Ovary (tissue), 9 donors: ENCODE measurements around the gene ZNF182. TPM values are rescaled to one million over a fixed set of nuclear protein-coding genes. Genes with fewer than 3 reads are reported as not detected.

Experiments used
- DNase-seq, 5 donors: peaks; one replicate each; pipeline ENCODE4 v3.0.0-alpha.2; 2019 to 2020
- H3K27ac ChIP-seq, 2 donors: fragments of 200-600 bp; one replicate each; pipeline versions ENCODE4 v1.5.1 to v1.8.0; 2019 to 2022
- H3K27me3 ChIP-seq: fragments of 200-600 bp; one replicate; pipeline ENCODE4 v1.8.0; 2022
- H3K36me3 ChIP-seq: fragments of 200-600 bp; sonication (generic); one replicate; pipeline ENCODE4 v1.5.1; 2019
- H3K4me1 ChIP-seq: one replicate; pipeline ENCODE4 v1.8.1; 2013; ENCODE audit warnings: mild to moderate bottlenecking, moderate library complexity; ENCODE audit not compliant: insufficient read depth
- H3K4me3 ChIP-seq: fragments of 200-600 bp; sonication (generic); one replicate; pipeline ENCODE4 v1.5.1; 2017
- H3K9me3 ChIP-seq, 2 donors: fragments of 200-600 bp in 1 of 2; sonication (generic) in 1 of 2; one replicate each; pipeline versions ENCODE4 v1.5.1 to v1.8.1; 2013 to 2019; ENCODE audit warnings: mild to moderate bottlenecking in 1 of 2, moderate library complexity in 1 of 2
- EP300 ChIP-seq: sonication (generic); formaldehyde crosslinking; IDR thresholded peaks from one replicate; pipeline ENCODE4 v1.6.1; 2017; ENCODE audit warnings: antibody characterized with exemption
- POLR2A ChIP-seq: fragments of 450-650 bp; IDR thresholded peaks from one replicate; pipeline ENCODE4 v1.6.1; 2017; ENCODE audit warnings: antibody characterized with exemption, mild to moderate bottlenecking, moderate library complexity
- WGBS, 3 donors: extraction: QIAGEN DNeasy Blood & Tissue Kit in 1 of 3; methylation state at CpG; one replicate each; pipeline versions ENCODE4 v1.1.5 to v1.1.7; 2013 to 2017; 5-methylcytosine and 5-hydroxymethylcytosine counted together
- intact Hi-C, 4 donors: fragments of 100-400 bp; cut with DNase I; formaldehyde crosslinking; loops; one replicate each; pipeline versions ENCODE4 v1.11.0 to v1.15.1; 2022 to 2023
- polyA plus RNA-seq, 2 donors: library from polyadenylated mRNA; stranded (reverse); fragments of 200-250 nt in 1 of 2; fragments of 350-450 nt in 1 of 2; fragmentation: Illumina TruSeq in 1 of 2; extraction: RNeasy Lipid Tissue Mini Kit (QIAGEN cat#74804) in 1 of 2; gene quantifications; one replicate each; pipeline ENCODE4 v1.2.3, GENCODE V29; 2013 to 2014
- total RNA-seq, 7 donors: library from RNA; depleted of rRNA in 2 of 7; stranded (reverse); fragments of >200 nt in 2 of 7; fragmentation: NEBNext Ultra II Directional in 3 of 7; extraction: Animal tissue kit (Norgen Biotek cat#: 25700) in 3 of 7; gene quantifications; one replicate each; pipeline versions ENCODE4 v1.1.0 to v1.2.4, GENCODE V29; 2016 to 2023
- TF ChIP-seq, protein P1 (sequence below), 3 donors: fragments of 450-650 bp in 2 of 3; fragments of 200-600 bp in 1 of 3; IDR thresholded peaks; one replicate each; pipeline versions ENCODE4 v1.5.1 to v1.8.0; 2016 to 2022; ENCODE audit warnings: antibody characterized with exemption in 3 of 3, mild to moderate bottlenecking in 1 of 3
- donor health status: DM: no; HTN: no; CAD: no; lungs with moderate emphysema.
- donor health status: DM: no; HTN: no; CAD: no.
- donor health status: Bipolar disorder and iron deficiency.
- donor health status: DM: yes; HTN: yes; CAD: no.
- donor health status: DM: no; HTN: no; CAD: no.
- donor health status: DM: yes; HTN: yes; CAD: no.

ZNF182 gene
- total and polyA plus RNA-seq, 9 donors, result 3.2 to 6.3 (median 5.2) TPM

DNA sequence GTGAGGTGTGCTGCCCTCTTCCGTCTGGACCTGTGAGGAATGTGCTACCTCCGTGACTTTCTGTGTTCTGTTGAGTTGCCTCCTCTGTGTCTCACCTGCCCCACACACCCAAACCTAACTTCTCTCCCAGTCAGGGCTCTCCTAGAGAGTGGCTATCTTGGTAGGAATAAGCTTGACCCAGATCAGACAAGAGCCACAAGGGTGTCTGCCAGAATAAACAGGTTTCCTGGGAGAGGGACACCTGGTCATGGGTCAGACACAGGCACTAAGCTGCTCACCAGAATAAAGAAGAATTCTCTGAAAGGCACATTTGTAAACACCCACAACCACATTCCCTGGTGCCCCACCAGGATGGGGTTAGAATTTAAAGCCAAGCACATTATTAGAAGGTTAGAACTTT is 11.1 kb downstream of the ZNF182 start:
- 79 to 86% (median 81%) methylated on average over 2 of the region's 2 CpGs for WGBS, 3 donors
- intact Hi-C loops, result no loop called here
- TF ChIP-seq EP300 (no peak), POLR2A (no peak)
- TF ChIP-seq, protein P1, sequence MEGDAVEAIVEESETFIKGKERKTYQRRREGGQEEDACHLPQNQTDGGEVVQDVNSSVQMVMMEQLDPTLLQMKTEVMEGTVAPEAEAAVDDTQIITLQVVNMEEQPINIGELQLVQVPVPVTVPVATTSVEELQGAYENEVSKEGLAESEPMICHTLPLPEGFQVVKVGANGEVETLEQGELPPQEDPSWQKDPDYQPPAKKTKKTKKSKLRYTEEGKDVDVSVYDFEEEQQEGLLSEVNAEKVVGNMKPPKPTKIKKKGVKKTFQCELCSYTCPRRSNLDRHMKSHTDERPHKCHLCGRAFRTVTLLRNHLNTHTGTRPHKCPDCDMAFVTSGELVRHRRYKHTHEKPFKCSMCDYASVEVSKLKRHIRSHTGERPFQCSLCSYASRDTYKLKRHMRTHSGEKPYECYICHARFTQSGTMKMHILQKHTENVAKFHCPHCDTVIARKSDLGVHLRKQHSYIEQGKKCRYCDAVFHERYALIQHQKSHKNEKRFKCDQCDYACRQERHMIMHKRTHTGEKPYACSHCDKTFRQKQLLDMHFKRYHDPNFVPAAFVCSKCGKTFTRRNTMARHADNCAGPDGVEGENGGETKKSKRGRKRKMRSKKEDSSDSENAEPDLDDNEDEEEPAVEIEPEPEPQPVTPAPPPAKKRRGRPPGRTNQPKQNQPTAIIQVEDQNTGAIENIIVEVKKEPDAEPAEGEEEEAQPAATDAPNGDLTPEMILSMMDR (IDR thresholded peaks at IDR 0.05), result no peak

GRCh38 chrX:47992095-47992380 is 11.8 kb downstream of the ZNF182 start:
- H3K4me1 ChIP-seq, result no peaks in the 10 kb centered on the region
- no peak overlapping the region for H3K27ac ChIP-seq
- H3K4me3 ChIP-seq, result no peak overlapping the region
- DNase-seq, result no peak
- H3K36me3 ChIP-seq, result no peaks in the 10 kb centered on the region
- TF ChIP-seq EP300, result no peak
- no peak for TF ChIP-seq POLR2A
- TF ChIP-seq, protein P1 (IDR thresholded peaks at IDR 0.05), result no peak
- H3K27me3 ChIP-seq, result no peaks in the 10 kb centered on the region
- peaks cover 0 to 9% of the 10 kb centered on the region in 2 donors for H3K9me3 ChIP-seq
- intact Hi-C loops, result no loop called here
- 41 to 54% (median 52%) methylated on average over 1 of the region's 1 CpG for WGBS, 3 donors

More for the DNA sequence above, 11.1 kb downstream of the ZNF182 start:
- Histone ChIP-seq H3K27me3 (no peaks in the 10 kb centered on the region), H3K4me1 (no peaks in the 10 kb centered on the region), H3K9me3 (peaks cover 0 to 9% of the 10 kb centered on the region in 2 donors), H3K36me3 (no peaks in the 10 kb centered on the region), H3K4me3 (no peak overlapping the region), H3K27ac (no peak overlapping the region)
- no peak for DNase-seq

- no peak overlapping the region for H3K27ac ChIP-seq
- no peak for TF ChIP-seq POLR2A
- no peak for TF ChIP-seq EP300
- TF ChIP-seq, protein P1 (IDR thresholded peaks at IDR 0.05), result no peak
- H3K4me1 ChIP-seq, result no peaks in the 10 kb centered on the region
- 64 to 67% (median 66%) methylated on average over 5 of the region's 5 CpGs for WGBS, 3 donors
- H3K9me3 ChIP-seq, result peaks cover 0 to 4% of the 10 kb centered on the region in 2 donors
- H3K36me3 ChIP-seq, result no peaks in the 10 kb centered on the region
- intact Hi-C loops, result no loop called here
- no peak overlapping the region for H3K4me3 ChIP-seq
- no peaks in the 10 kb centered on the region for H3K27me3 ChIP-seq
- DNase-seq, result no peak
These were observed 12.3 kb downstream of the ZNF182 start for GRCh38 chrX:47991263-47992094.

GRCh38 chrX:47976254-47977151 is 27.3 kb downstream of the ZNF182 start:
- H3K4me1 ChIP-seq, result no peaks in the 10 kb centered on the region
- intact Hi-C loops, result no loop called here
- H3K27ac ChIP-seq, result no peak overlapping the region
- 90 to 95% (median 93%) methylated on average over 6 of the region's 6 CpGs for WGBS, 3 donors
- no peaks in the 10 kb centered on the region for H3K36me3 ChIP-seq
- DNase-seq, result no peak
- H3K27me3 ChIP-seq, result no peaks in the 10 kb centered on the region
- no peak overlapping the region for H3K4me3 ChIP-seq
- peaks cover 0 to 8% of the 10 kb centered on the region in 2 donors for H3K9me3 ChIP-seq
- TF ChIP-seq, protein P1 (IDR thresholded peaks at IDR 0.05), result no peak
- TF ChIP-seq EP300 (no peak), POLR2A (no peak)
